HCT116 (cell line): ENCODE data around the gene RILPL2.

Experiments
- CTCF ChIP-seq, 3 experiments: fragments of 200-600 bp in 1 of 3; sonication (generic) in 1 of 3; IDR thresholded peaks in 2 of 3; conservative IDR thresholded peaks in 1 of 3; 2 replicates each; pipeline ENCODE4 v1.5.1; 2012 to 2017; ENCODE audit warnings: low read depth in 2 of 3, low read length in 2 of 3, antibody characterized with exemption in 1 of 3, borderline replicate concordance in 1 of 3, control low read depth in 1 of 3, mild to moderate bottlenecking in 1 of 3, mixed read lengths in 1 of 3, mixed run types in 1 of 3, moderate library complexity in 1 of 3; ENCODE audit not compliant: insufficient read depth in 1 of 3
- EGR1 ChIP-seq: IDR thresholded peaks from 2 replicates; pipeline ENCODE4 v1.6.1; 2012; ENCODE audit warnings: low read depth
- EZH2phosphoT487 ChIP-seq: fragments of 200-600 bp; IDR thresholded peaks from 2 replicates; pipeline ENCODE4 v1.6.1; 2018; ENCODE audit warnings: antibody characterized with exemption, borderline replicate concordance
- SP1 ChIP-seq: IDR thresholded peaks from 2 replicates; pipeline ENCODE4 v1.6.1; 2012; ENCODE audit warnings: low read depth
- SRF ChIP-seq: IDR thresholded peaks from 2 replicates; pipeline ENCODE4 v1.6.1; 2012; ENCODE audit warnings: low read depth
- TF ChIP-seq, protein P1 (sequence below): IDR thresholded peaks from 2 replicates; pipeline ENCODE4 v1.6.1; 2012

DNA sequence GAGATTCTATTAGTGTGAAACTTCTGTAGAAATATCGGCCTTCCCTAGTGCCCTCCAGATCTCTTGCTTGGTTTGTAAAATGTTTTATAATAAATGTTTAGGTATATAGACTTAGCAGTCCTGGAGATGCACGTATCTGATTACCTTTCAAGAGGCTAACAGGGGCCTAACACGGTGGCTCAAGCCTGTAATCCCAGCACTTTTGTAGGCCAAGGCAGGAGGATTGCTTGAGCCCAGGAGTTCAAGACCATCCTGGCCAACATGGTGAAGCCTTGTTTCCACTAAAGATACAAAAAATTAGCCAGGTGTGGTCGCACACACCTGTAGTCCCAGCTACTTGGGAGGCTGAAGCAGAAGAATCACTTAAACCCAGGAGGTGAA, 9.8 kb upstream of the RILPL2 start:
- TF ChIP-seq, protein P1, sequence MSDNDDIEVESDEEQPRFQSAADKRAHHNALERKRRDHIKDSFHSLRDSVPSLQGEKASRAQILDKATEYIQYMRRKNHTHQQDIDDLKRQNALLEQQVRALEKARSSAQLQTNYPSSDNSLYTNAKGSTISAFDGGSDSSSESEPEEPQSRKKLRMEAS = no peak
- TF ChIP-seq SRF (no peak), CTCF (IDR thresholded peaks at IDR 0.05 in 2 of 3, conservative IDR thresholded peaks at IDR 0.05 in 1 of 3; ENCODE audit: borderline replicate concordance in 1 of 3, insufficient read depth in 1 of 3, low read depth in 2 of 3, low read length in 2 of 3) (no peak), SP1 (no peak), EGR1 (no peak), EZH2phosphoT487 (no peak)
